ENCODE measurements around the gene CHST11.
"Not testable (repeated sequence)": the region's sequence is repeated elsewhere in the genome, so short reads cannot be mapped to it uniquely, and the experiment has no call there.

The CHST11 gene

DNA sequence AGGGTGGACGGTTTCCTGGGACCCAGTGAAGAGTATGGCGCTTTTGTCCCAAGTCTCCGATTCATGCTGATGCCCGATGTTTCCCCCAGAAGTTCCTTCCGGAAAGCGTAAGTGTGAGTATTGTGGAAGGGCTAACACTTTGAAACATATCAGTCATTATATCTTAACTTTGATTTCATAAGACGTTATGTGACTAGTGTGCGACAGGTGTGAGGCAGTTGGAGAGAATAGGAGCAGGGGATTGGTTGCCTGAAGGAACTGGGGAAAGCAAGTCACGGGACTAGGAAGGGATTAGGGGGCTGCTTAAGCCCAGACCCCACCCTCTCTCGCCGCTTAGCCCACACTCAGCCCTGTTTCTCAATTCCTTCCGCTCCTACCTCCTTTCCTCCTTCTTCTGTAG is 154.9 kb downstream of the CHST11 start:
- peaks cover 25% of the 10 kb centered on the region for H3K4me1 Mint-ChIP-seq
- DNase-seq: no peak
- peaks cover 7% of the 10 kb centered on the region for H3K27me3 Mint-ChIP-seq (ENCODE audit: low read depth, poor library complexity)
- no peak overlapping the region for H3K4me3 Mint-ChIP-seq
- TF ChIP-seq CTCF (IDR thresholded peaks at IDR 0.05): no peak
- no peaks in the 10 kb centered on the region for H3K9me3 Mint-ChIP-seq
- H3K27ac Mint-ChIP-seq: no peak overlapping the region
- peaks cover 37% of the 10 kb centered on the region for H3K36me3 Mint-ChIP-seq (ENCODE audit: low read depth)

DNA sequence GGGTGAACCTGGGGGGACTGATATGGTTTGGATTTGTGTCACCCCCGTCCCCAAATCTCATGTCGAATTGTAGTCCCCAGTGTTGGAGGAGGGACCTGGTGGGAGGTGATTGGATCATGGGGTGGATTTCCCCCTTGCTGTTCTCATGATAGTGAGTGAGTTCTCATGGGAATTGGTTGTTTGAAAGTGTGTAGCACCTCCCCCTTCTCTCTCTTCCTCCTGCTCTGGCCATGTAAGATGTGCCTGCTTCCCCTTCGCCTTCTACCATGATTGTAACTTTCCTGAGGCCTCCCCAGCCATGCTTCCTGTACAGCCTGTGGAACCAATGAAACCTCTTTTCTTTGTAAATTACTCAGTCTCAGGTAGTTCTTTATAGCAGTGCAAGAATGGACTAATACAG is 156.6 kb downstream of the CHST11 start:
- not testable (repeated sequence) for H3K9me3 Mint-ChIP-seq; H3K27me3 Mint-ChIP-seq (ENCODE audit: low read depth, poor library complexity); H3K4me3 Mint-ChIP-seq; H3K27ac Mint-ChIP-seq; DNase-seq
- H3K36me3 Mint-ChIP-seq (ENCODE audit: low read depth): peaks cover 28% of the 10 kb centered on the region
- H3K4me1 Mint-ChIP-seq: peaks cover 21% of the 10 kb centered on the region

DNA sequence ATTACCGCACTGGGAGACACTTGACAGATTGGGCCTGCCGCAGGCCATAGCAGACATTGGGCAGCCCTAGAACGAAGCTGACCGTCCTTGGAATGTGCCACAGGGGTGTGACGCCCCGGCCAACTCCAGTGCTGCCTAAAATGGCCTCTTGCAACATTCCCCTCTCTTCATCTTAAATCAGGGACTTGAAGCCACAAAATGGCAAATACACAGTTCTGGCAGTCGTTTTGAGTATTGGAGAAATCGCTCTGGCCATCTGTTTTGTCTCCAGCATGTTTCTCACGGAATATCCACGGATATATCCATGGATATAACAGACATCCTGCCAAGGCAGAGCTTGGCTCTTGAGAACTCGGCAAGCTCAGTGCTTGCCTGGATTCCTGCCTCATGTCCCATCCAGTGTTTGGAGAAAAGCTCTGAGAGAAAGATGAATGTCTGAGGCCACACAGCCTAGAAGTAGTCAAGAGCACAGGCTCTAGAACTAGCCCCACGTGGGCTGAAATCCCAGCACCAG is 158.4 kb downstream of the CHST11 start:
- no peak for DNase-seq
- H3K27ac Mint-ChIP-seq: no peak overlapping the region
- peaks cover 23% of the 10 kb centered on the region for H3K36me3 Mint-ChIP-seq (ENCODE audit: low read depth)
- H3K27me3 Mint-ChIP-seq (ENCODE audit: low read depth, poor library complexity): no peaks in the 10 kb centered on the region
- peaks cover 32% of the 10 kb centered on the region for H3K4me1 Mint-ChIP-seq
- H3K9me3 Mint-ChIP-seq: no peaks in the 10 kb centered on the region
- H3K4me3 Mint-ChIP-seq: no peak overlapping the region
- TF ChIP-seq CTCF (IDR thresholded peaks at IDR 0.05): no peak

DNA sequence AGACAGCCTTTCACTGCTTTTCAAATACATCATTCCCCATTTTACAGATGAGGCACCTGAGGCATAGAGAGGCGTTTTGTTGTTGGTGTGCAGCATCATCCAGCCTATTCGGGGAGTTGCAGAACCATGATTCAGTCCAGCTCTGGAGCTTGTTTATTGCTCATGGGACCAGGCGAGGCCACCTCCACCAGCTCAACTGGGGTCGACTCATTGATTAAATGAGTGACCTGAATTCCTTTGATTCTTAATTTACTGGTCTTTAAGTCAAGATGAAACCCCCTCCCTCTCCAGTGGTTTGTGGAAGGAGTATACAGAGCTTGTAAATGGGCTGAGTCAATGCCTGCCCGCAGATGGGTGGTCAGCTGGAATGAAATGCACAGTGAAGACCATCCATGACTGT is 161.9 kb downstream of the CHST11 start:
- Mint-ChIP-seq H3K27me3 (ENCODE audit: low read depth, poor library complexity) (no peaks in the 10 kb centered on the region), H3K36me3 (ENCODE audit: low read depth) (peaks cover 8% of the 10 kb centered on the region), H3K4me3 (no peak overlapping the region), H3K4me1 (peaks cover 44% of the 10 kb centered on the region), H3K27ac (no peak overlapping the region), H3K9me3 (no peaks in the 10 kb centered on the region)
- DNase-seq: no peak
- TF ChIP-seq CTCF (IDR thresholded peaks at IDR 0.05): no peak

GRCh38 chr12:104619305-104619704 is 162.6 kb downstream of the CHST11 start:
- H3K4me3 Mint-ChIP-seq: no peak overlapping the region
- peaks cover 6% of the 10 kb centered on the region for H3K36me3 Mint-ChIP-seq (ENCODE audit: low read depth)

DNA sequence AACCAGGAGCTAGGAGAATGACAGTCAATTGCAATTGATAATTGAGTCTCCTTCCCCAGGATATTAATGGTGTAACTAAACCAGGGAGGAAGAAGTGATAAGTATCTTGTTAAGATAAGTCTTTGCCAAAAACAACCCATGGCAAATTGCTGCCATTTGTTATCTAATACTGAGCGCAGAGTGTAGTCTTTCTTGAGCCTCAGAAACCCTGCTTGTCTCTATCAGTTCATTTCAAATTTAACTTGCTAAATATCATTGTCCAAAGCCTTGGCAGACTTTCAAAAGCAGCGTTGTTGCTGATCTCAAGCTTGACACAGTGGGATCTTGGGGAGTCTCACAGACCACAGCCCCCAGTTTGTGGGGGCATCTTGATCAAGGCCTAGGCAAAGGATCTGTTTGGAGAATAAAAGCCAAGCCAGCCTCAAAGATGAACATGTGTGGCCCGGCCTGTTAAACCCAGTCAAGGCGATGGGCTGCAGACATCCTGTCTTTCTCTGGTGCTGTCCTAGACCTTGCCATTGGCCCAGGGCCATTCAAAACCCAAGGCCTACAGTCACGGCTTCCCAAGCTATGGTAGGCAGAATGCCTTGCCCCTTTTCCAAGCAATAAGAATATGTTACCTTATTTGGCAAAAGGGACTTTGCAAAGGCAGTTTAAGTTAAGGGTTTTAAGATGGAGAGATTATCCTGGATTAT is 164.2 kb downstream of the CHST11 start:
- no peak for DNase-seq

More at GRCh38 chr12:104619305-104619704, 162.6 kb downstream of the CHST11 start:
- H3K9me3 Mint-ChIP-seq: no peaks in the 10 kb centered on the region
- DNase-seq: no peak
- peaks cover 49% of the 10 kb centered on the region for H3K4me1 Mint-ChIP-seq
- H3K27me3 Mint-ChIP-seq (ENCODE audit: low read depth, poor library complexity): no peaks in the 10 kb centered on the region
- no peak overlapping the region for H3K27ac Mint-ChIP-seq
- no peak for TF ChIP-seq CTCF (IDR thresholded peaks at IDR 0.05)

More for the DNA sequence above, 164.2 kb downstream of the CHST11 start:
- H3K27me3 Mint-ChIP-seq (ENCODE audit: low read depth, poor library complexity): no peaks in the 10 kb centered on the region
- no peak for TF ChIP-seq CTCF (IDR thresholded peaks at IDR 0.05)
- no peaks in the 10 kb centered on the region for H3K9me3 Mint-ChIP-seq
- no peak overlapping the region for H3K4me3 Mint-ChIP-seq
- peaks cover 43% of the 10 kb centered on the region for H3K4me1 Mint-ChIP-seq
- H3K27ac Mint-ChIP-seq: no peak overlapping the region
- H3K36me3 Mint-ChIP-seq (ENCODE audit: low read depth): peaks cover 6% of the 10 kb centered on the region

All from nephron progenitor cell (in vitro differentiated cells).